Measurements from ENCODE around the gene RILP.

RILP gene

DNA sequence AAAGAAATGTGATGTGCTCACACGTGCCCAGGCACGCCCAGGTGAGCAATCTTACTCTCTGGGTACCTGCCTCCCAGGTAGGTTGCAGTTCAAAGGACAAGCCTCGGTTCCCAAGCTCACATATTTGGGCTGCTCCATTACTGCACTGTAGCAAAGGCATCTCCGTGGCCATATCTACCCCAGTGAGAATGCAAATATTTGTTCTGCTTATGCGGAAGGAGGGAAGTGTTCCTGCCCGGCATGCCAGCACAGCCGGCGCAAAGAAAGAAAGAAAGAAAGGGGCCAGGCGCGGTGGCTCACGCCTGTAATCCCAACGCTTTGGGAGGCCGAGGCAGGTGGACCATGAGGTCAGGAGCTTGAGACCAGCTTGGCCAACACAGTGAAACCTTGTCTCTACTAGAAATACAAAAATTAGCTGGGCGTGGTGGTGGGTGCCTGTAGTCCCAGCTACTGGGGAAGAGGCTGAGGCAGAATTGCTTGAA, 51.8 kb downstream of the RILP start:
- DNase-seq = no peak

All from GF-D8 (cell line).